GM21423 (cell line): Measurements from ENCODE around the gene TBC1D21.

Experiments
- ATAC-seq: cut with Tn5 transposase; IDR thresholded peaks from one replicate; pipeline ENCODE4 v1.9.1; 2021; ENCODE audit warnings: mild to moderate bottlenecking, moderate library complexity; ENCODE audit not compliant: unreplicated experiment

The TBC1D21 gene

DNA sequence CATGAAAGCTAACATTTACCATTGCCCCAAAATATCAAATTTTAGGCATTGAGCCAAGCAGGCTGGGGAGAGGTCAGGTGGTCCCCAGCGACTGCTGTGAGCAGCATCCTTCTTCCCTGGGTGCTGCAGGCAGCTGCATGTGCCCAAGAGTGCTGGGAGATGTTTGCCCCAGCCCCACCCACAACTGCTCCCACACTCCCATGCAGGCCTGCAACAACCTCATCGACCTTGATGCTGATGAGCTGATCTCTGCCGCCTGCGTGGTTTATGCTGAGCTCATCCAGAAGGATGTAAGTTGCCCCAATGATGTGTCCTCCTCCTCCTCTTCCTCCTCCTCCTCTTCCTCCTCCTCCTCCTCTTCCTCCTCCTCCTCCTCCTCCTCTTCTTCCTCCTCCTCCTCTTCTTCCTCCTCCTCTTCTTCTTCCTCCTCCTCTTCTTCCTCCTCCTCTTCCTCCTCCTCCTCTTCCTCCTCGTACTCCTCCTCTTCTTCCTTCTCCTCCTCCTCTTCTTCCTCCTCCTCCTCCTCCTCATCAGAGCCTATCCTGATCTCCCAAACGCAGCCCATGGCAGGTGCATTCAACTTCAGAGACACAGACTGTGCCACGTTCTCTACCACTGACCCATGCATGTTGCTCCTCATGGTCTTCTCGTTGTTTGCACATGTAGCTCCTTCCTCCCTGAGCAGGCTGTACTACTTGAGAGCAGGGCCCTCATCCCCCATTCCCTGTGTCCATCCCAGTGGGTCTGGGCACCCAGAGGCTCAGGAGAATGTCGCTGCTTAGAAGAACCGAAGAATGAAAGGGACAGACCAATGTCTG, 15.1 kb downstream of the TBC1D21 start:
- ATAC-seq, result no peak

- ATAC-seq, result no peak
Observed at GRCh38 chr15:73889053-73889761, 15.8 kb downstream of the TBC1D21 start.

GRCh38 chr15:73889762-73890124, 16.4 kb downstream of the TBC1D21 start:
- no peak for ATAC-seq

DNA sequence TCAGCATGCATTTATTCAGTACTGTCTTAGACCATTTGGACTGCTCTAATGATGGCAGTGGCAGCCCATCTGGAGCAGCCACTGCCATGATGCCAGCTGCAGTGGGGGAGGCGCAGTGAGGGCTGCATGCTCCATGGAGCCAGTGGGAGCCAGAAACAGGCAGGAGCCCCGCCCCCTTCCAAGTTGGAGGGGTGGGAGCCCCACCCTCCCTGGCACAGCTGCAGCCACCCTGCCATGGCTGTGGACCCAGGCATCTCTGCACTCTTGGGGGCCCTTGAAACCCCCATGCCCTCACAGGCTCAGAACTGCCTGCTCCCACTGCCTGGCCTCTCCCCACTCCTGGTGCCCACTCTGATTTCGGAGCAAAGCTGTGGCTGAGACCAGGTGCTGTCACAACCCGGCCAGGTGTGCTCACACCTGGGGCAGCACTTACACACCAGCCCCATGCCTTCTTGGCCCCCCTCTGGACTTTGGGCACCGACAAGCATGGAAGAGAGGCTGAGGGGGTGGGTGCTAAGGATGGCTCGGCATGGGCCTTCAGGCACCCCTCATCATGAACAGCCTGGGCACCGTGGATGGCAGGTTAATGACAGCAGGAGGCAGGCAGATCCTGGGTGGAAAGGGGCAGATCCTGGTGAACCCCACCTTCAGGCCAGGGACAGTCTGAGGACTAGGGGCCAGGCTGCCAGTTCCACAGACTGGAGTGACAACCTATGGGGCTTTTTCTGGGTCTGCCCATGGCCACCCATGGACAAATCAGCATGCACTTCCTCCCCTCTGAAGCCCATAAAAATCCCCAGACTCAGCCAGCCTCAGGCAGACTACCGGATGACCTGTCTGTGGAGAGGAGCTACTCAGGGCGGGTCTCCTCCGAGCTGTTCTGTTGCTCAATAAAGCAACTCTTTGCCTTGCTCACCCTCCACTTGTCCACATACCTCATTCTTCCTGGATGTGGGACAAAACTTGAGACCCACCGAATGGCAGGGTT, 18.3 kb downstream of the TBC1D21 start:
- no peak for ATAC-seq

- ATAC-seq, result no peak
Observed at GRCh38 chr15:73892446-73893226, 19.3 kb downstream of the TBC1D21 start.

DNA sequence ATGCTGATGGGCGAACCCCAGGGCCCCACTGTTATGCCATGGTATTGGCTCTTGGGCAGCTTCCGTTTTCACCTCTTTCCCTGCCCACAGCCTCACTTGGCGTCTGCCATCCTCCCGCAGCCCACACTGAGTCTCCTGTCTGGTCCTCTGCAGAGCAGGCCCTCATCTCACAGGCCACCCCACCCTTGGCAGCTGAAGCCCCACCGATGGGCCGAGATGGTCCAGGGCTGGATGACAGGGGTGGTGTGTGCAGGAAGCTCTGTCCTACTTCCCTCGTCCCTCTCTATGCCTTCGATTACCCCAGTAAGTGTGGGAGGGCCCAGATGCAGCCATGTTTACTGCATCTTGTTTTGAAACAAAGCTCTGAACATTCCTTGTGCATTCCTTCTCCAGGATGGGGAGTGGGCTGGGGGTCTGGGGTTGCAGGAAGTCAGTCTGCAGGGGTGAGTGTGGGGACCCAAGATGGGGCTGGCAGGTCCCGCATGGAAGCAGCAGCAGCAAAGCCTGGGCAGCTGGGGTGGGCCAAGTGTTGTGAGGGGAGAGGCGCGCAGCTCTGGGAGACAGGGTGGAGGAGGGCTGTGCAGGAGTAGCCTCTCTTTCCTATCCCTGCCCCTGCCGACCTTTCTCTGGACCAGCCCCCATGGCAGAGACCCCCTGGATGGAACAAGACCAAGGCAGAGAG, 20.9 kb downstream of the TBC1D21 start:
- ATAC-seq, result no peak

DNA sequence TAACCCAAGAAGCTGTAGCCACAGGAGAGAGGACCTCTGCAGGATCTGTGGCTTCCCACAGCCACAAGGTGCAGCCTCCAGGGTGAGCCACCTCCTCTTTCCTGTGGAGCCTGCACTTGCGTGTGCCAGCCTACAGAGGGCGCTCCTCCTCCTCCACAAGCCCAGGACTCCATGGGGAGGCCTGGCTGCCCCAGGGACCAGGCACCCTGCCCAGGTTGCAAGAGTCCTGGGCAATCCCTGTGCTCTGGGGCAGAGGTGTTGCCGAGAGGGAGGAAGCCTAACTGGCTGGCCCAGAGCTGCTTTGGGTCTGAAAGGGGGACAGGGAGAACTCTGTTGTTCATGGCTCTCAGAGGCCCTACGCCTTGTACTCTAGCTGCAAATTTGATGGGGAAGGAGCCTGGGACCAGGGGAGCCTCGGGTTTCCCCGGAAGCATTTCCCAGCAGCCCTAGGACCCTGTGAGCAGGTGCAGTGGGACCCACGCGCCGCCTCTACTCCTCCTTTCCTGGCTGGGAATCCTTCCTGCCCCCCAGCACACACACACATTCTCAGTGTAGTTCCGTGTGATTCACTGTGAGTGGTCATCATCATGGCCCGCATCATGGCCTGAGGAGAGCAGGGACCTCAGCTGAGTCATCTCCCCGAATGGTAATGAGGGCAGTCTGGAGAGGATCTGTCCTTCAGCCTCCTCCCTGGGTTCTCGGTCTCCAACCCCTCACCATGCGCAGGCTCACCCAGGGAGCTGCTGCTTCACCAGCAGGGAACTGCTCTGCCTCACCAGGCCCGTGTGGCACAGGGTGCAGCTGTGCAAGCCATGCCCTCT, 24.3 kb downstream of the TBC1D21 start:
- ATAC-seq, result no peak

DNA sequence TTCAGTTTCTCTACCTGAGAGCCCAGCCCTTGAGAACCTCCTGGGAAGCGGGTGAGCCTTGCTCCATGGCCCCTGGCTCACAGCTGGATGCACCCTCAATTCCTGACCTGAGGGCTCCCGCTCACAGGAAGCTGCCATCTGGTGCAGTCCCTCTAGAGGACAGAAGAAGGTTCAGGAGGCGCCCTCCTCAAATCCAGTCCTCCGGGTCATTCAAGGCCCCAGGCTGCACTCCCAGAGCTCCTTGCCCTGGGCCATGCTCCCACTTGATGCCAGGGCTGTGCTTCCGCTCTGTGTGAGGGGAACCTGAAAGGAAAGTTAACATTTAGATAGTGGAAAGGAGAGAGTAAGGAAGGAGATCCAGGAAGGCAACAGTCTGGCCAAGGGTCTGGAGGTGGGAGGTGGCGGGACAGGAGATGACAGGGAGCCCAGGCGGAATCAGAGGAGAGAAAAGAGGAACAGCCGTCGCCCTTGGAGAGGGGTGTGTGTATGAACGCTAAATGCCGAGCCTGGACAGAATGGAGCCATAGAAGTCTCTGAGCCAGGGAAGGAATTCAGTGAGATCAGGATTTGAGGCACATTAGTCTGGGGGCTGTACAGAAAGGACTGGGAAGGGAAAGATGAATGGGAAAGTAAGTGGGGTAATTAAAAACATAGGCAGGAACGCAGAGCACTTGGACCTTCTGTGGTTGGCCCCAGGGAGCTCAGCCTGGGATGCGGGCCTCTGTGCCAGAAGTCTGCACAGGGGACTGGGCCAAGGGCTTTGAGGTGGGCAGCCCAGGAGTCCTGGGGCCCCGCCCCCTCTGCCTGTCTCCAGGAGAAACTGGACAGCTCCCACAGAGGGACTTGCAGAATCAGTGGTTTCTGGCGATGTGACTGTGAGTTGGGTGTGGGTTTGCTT, 26.1 kb downstream of the TBC1D21 start:
- no peak for ATAC-seq

- no peak for ATAC-seq
Observed at GRCh38 chr15:73900095-73900712, 26.8 kb downstream of the TBC1D21 start.

DNA sequence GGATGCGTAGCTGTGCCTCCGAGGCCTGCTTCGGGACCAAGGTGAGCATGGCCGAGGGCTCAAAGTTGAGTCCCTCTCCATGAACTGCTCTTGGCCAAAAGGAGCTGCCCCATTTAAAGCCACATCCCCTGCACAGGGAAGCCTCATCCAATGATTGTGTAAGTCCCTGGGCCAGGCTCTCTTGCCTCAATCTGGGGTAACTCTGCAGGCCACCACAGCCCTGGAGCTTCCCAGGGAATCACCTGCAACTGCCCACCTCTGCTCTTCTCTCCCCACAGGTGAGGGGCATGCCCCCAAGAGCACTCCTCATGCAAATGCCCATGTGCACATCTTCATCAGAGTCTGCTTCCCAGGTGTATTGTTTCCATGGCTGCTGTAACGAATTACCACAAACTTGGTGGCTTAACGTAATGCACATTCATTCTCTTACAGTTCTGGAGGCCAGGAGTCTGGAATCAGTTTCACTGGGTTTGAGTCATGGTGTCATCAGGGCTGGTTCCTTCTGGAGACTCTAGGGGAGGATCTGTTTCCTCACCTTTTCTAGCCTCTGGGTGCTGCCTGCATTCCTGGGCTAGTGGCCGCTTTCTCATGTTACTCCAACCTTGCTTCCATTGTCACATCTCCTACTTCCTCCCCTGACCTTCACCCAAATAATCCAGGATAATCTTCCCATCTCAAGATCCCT, 27.9 kb downstream of the TBC1D21 start:
- no peak for ATAC-seq

DNA sequence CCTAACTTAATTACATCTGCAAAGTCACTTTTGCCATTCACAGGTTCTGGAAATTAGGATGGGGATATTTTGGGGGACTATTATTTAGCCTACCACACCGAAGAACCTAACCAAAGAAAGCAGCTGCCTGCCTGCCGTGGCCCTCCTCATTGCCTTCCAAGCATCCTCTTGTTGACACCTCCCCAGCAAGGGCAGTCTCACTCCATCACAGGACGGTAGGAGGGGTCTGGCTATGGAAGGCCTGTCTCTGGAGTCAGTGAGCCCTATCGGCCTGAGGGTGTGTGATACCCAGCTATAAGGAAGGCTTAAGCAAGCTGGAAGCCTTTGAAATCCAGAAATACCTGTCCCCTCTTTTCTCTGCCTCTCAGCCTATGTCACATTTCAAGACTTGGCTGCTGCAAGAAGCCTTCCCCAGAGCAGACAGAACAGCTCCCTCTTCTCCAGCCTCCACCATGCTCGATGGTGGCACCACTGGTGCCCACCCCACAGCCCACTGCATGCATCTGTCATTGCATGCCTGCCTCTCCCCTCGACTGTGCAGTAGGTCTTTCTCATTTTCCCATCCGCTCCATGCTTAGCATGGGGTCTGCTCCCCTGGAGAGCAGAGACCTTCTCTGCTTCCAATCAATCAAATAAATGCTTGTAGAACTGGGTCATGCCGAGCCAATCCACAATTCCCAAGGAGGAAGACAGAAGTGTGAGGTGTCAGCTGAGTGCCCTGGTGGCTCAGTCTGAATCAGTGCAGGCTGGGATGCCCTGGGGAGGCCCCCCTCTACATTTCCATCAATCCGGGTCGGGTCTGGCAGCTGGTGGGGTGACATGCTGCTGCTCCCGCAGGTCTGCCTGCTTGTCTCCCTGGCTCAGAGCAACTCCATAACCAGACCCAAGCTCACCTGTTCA, 29.0 kb downstream of the TBC1D21 start:
- no peak for ATAC-seq

GRCh38 chr15:73904026-73904815, 30.9 kb downstream of the TBC1D21 start:
- ATAC-seq, result no peak

DNA sequence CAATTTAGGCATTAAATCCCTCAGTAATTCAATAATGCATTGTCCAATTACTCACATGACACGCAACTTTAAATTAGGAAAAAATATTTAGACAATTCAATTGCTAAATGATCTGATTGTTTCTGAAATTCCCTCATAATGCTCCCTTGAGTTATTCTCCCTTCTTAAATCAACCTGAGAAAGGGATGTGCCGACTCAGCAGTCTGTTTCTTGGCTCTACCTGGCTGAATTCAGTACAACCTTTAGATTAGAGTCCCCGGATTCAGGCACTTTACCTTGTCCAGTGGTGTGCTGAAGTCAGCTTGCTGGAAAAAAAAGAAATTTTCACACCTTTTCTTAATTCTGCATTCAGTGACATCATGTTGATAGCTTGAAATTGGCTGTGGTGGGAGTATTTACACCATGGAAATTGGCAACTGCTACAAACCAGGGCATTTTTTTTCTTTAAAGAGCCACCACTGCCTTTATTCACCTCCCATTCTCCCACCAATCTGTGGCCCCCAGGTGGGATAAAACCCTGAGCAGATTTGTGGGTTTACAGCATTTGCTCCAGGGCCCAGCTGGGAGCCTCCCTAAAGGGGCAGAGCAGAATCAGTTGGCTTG, 32.0 kb downstream of the TBC1D21 start:
- no peak for ATAC-seq

GRCh38 chr15:73906346-73907034, 33.1 kb downstream of the TBC1D21 start:
- no peak for ATAC-seq
